A673 (cell line): ENCODE measurements around the gene ECD.

Source experiments
- EZH2 ChIP-seq: fragments of 200-600 bp; sonication (generic); IDR thresholded peaks from 2 replicates; pipeline ENCODE4 v1.6.1; 2017; ENCODE audit warnings: borderline replicate concordance, low read depth, mild to moderate bottlenecking, mixed read lengths, antibody characterized with exemption, low read length; ENCODE audit not compliant: poor library complexity, severe bottlenecking
- TF ChIP-seq, protein P1 (sequence below): fragments of 300-800, 200-600 bp; sonication (generic); conservative IDR thresholded peaks from 2 replicates; pipeline ENCODE4 v1.5.1; 2017; ENCODE audit warnings: low read depth, mild to moderate bottlenecking, antibody characterized with exemption, low read length, moderate library complexity, mixed read lengths

- TF ChIP-seq, protein P1, sequence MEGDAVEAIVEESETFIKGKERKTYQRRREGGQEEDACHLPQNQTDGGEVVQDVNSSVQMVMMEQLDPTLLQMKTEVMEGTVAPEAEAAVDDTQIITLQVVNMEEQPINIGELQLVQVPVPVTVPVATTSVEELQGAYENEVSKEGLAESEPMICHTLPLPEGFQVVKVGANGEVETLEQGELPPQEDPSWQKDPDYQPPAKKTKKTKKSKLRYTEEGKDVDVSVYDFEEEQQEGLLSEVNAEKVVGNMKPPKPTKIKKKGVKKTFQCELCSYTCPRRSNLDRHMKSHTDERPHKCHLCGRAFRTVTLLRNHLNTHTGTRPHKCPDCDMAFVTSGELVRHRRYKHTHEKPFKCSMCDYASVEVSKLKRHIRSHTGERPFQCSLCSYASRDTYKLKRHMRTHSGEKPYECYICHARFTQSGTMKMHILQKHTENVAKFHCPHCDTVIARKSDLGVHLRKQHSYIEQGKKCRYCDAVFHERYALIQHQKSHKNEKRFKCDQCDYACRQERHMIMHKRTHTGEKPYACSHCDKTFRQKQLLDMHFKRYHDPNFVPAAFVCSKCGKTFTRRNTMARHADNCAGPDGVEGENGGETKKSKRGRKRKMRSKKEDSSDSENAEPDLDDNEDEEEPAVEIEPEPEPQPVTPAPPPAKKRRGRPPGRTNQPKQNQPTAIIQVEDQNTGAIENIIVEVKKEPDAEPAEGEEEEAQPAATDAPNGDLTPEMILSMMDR: no peak
- no peak for TF ChIP-seq EZH2
Measured at GRCh38 chr10:73131301-73131700, 36.5 kb downstream of the ECD start.
